Mesenchymal stem cell (in vitro differentiated cells and primary cell): ENCODE results near the gene BRSK2.

Source experiments
- DNase-seq: peaks from one replicate; pipeline ENCODE4 v3.0.0-alpha.2; 2013
- H2AFZ ChIP-seq: one replicate; pipeline ENCODE4 v1.6.1; 2013; ENCODE audit warnings: low read depth, mild to moderate bottlenecking, control low read depth, inconsistent platforms, low read length, moderate library complexity
- H2AK5ac ChIP-seq: 2 replicates; pipeline ENCODE4 v1.6.1; 2013; ENCODE audit warnings: low read length, moderate library complexity, mild to moderate bottlenecking, inconsistent platforms; ENCODE audit not compliant: severe bottlenecking
- H2BK120ac ChIP-seq: one replicate; pipeline ENCODE4 v1.6.1; 2013; ENCODE audit warnings: low read depth, mild to moderate bottlenecking, inconsistent platforms, low read length, moderate library complexity
- H2BK12ac ChIP-seq, 2 experiments: one replicate each; pipeline ENCODE4 v1.6.1; 2013; ENCODE audit warnings: inconsistent platforms in 2 of 2, low read length in 2 of 2, mild to moderate bottlenecking in 2 of 2, moderate library complexity in 2 of 2, control low read depth in 1 of 2
- H2BK15ac ChIP-seq: one replicate; pipeline ENCODE4 v1.6.1; 2013; ENCODE audit warnings: mild to moderate bottlenecking, low read depth, inconsistent platforms; ENCODE audit not compliant: poor library complexity, severe bottlenecking
- H2BK5ac ChIP-seq: 2 replicates; pipeline ENCODE4 v1.6.1; 2013; ENCODE audit warnings: low read depth, mild to moderate bottlenecking, low read length, control low read depth, inconsistent platforms; ENCODE audit not compliant: poor library complexity, severe bottlenecking
- H3K14ac ChIP-seq, 2 experiments: one replicate each; pipeline ENCODE4 v1.6.1; 2013; ENCODE audit warnings: inconsistent platforms in 2 of 2, low read length in 2 of 2, control low read depth in 1 of 2, mild to moderate bottlenecking in 1 of 2, moderate library complexity in 1 of 2
- H3K18ac ChIP-seq, 2 experiments: one replicate each; pipeline ENCODE4 v1.6.1; 2013; ENCODE audit warnings: inconsistent platforms in 2 of 2, low read length in 2 of 2, control low read depth in 1 of 2, low read depth in 1 of 2, mild to moderate bottlenecking in 1 of 2
- H3K23ac ChIP-seq, 2 experiments: one replicate each; pipeline ENCODE4 v1.6.1; 2013; ENCODE audit warnings: inconsistent platforms in 2 of 2, low read length in 2 of 2, mild to moderate bottlenecking in 2 of 2, moderate library complexity in 2 of 2, control low read depth in 1 of 2
- H3K27ac ChIP-seq: 2 replicates; pipeline ENCODE4 v1.5.1; 2013; ENCODE audit warnings: mild to moderate bottlenecking, moderate library complexity, low read length, control low read depth, inconsistent platforms; ENCODE audit not compliant: poor library complexity, severe bottlenecking
- H3K27me3 ChIP-seq, 2 experiments: 2 replicates each; pipeline versions ENCODE4 v1.6.1 to v1.7.0; 2013; ENCODE audit warnings: low read length in 2 of 2, mild to moderate bottlenecking in 2 of 2, moderate library complexity in 2 of 2, control low read depth in 1 of 2, inconsistent platforms in 1 of 2; ENCODE audit not compliant: control insufficient read depth in 1 of 2, insufficient read depth in 1 of 2
- H3K36me3 ChIP-seq, 2 experiments: 2 replicates each; pipeline versions ENCODE4 v1.6.1 to v1.7.0; 2013; ENCODE audit warnings: low read length in 2 of 2, control low read depth in 1 of 2, inconsistent platforms in 1 of 2, low read depth in 1 of 2, mild to moderate bottlenecking in 1 of 2; ENCODE audit not compliant: insufficient read depth in 2 of 2, control insufficient read depth in 1 of 2
- H3K4ac ChIP-seq, 2 experiments: one replicate each; pipeline ENCODE4 v1.6.1; 2013; ENCODE audit warnings: inconsistent platforms in 2 of 2, low read length in 2 of 2, mild to moderate bottlenecking in 2 of 2, moderate library complexity in 2 of 2, control low read depth in 1 of 2, low read depth in 1 of 2
- H3K4me1 ChIP-seq: 2 replicates; pipeline ENCODE4 v1.6.1; 2013; ENCODE audit warnings: low read depth, low read length, control low read depth; ENCODE audit not compliant: control insufficient read depth, insufficient read depth
- H3K4me2 ChIP-seq: 2 replicates; pipeline ENCODE4 v1.6.1; 2013; ENCODE audit warnings: low read length, mild to moderate bottlenecking, inconsistent platforms; ENCODE audit not compliant: poor library complexity, severe bottlenecking
- H3K4me3 ChIP-seq, 2 experiments: 2 replicates each; pipeline versions ENCODE4 v1.5.1 to v1.7.0; 2013; ENCODE audit warnings: low read length in 2 of 2, mild to moderate bottlenecking in 2 of 2, control low read depth in 1 of 2, low read depth in 1 of 2; ENCODE audit not compliant: insufficient read depth in 1 of 2
- H3K79me1 ChIP-seq: replicated peaks from 2 replicates; pipeline ENCODE4 v1.6.1; 2013; ENCODE audit warnings: mild to moderate bottlenecking, control low read depth, low read length, inconsistent platforms; ENCODE audit not compliant: poor library complexity, severe bottlenecking
- H3K9ac ChIP-seq: 2 replicates; pipeline ENCODE4 v1.7.0; 2013; ENCODE audit warnings: mild to moderate bottlenecking, low read length, moderate library complexity
- H3K9me3 ChIP-seq: 2 replicates; pipeline ENCODE4 v1.7.0; 2013; ENCODE audit warnings: mild to moderate bottlenecking, low read length; ENCODE audit not compliant: control insufficient read depth
- H4K8ac ChIP-seq: one replicate; pipeline ENCODE4 v1.6.1; 2013; ENCODE audit warnings: inconsistent platforms, mild to moderate bottlenecking, low read length, moderate library complexity
- H4K91ac ChIP-seq: one replicate; pipeline ENCODE4 v1.6.1; 2013; ENCODE audit warnings: mild to moderate bottlenecking, low read length, inconsistent platforms
- WGBS: methylation state at CpG from one replicate; pipeline ENCODE4 v1.1.7; 2013; ENCODE audit warnings: mixed read lengths; 5-methylcytosine and 5-hydroxymethylcytosine counted together

The BRSK2 gene

GRCh38 chr11:1484695-1485503 is 95.2 kb downstream of the BRSK2 start:
- peaks cover 41% of the 10 kb centered on the region for H3K4me1 ChIP-seq
- H3K14ac ChIP-seq = no peak overlapping the region
- no peak overlapping the region for H3K4me3 ChIP-seq
- H3K9me3 ChIP-seq = no peaks in the 10 kb centered on the region
- H2AFZ ChIP-seq = no peak overlapping the region
- DNase-seq = no peak
- H3K27me3 ChIP-seq = no peaks in the 10 kb centered on the region
- 92% methylated on average over 20 of the region's 20 CpGs for WGBS
- H2BK12ac ChIP-seq = no peak overlapping the region
- H2BK15ac ChIP-seq = no peak overlapping the region
- H3K23ac ChIP-seq = peak overlapping the region in 1 of 2 experiments; percentile 67
- H3K27ac ChIP-seq = no peak overlapping the region
- H4K8ac ChIP-seq = no peak overlapping the region
- no peak overlapping the region for H2BK5ac ChIP-seq
- no peak overlapping the region for H3K4ac ChIP-seq
- H3K18ac ChIP-seq = no peak overlapping the region
- no peak overlapping the region for H2AK5ac ChIP-seq
- H4K91ac ChIP-seq = no peak overlapping the region
- peaks cover 82% of the 10 kb centered on the region for H3K79me1 ChIP-seq
- no peak overlapping the region for H2BK120ac ChIP-seq
- H3K4me2 ChIP-seq = no peak overlapping the region
- H3K9ac ChIP-seq = no peak overlapping the region
- H3K36me3 ChIP-seq = peaks cover 7 to 55% of the 10 kb centered on the region in 2 experiments

GRCh38 chr11:1485504-1485885 is 95.8 kb downstream of the BRSK2 start:
- Histone ChIP-seq H3K36me3 (peaks cover 1 to 49% of the 10 kb centered on the region in 2 experiments), H3K23ac (no peak overlapping the region), H3K4me1 (peaks cover 41% of the 10 kb centered on the region), H3K27me3 (no peaks in the 10 kb centered on the region), H2BK15ac (no peak overlapping the region), H2AFZ (no peak overlapping the region), H3K4me3 (no peak overlapping the region), H2BK120ac (no peak overlapping the region), H3K9me3 (no peaks in the 10 kb centered on the region), H4K8ac (no peak overlapping the region), H3K9ac (no peak overlapping the region), H2AK5ac (no peak overlapping the region), H3K79me1 (peaks cover 82% of the 10 kb centered on the region), H2BK12ac (no peak overlapping the region), H3K4me2 (no peak overlapping the region), H3K14ac (no peak overlapping the region), H3K27ac (no peak overlapping the region), H3K18ac (no peak overlapping the region), H3K4ac (no peak overlapping the region), H2BK5ac (no peak overlapping the region), H4K91ac (no peak overlapping the region)
- 97% methylated on average over 10 of the region's 17 CpGs for WGBS
- DNase-seq = no peak

- Histone ChIP-seq H3K36me3 (peaks cover 0 to 41% of the 10 kb centered on the region in 2 experiments), H3K27me3 (no peaks in the 10 kb centered on the region), H3K4ac (no peak within 1 kb of the TSS), H3K79me1 (peaks cover 84% of the 10 kb centered on the region), H3K18ac (no peak within 1 kb of the TSS), H3K9ac (peak within 1 kb of the TSS; percentile 49), H3K27ac (no peak within 1 kb of the TSS), H2AFZ (no peak within 1 kb of the TSS), H3K9me3 (no peaks in the 10 kb centered on the region), H4K91ac (no peak within 1 kb of the TSS), H2BK120ac (no peak within 1 kb of the TSS), H3K4me1 (peaks cover 43% of the 10 kb centered on the region), H2BK5ac (no peak within 1 kb of the TSS), H4K8ac (no peak within 1 kb of the TSS), H3K4me2 (peak within 1 kb of the TSS; percentile 31), H2BK12ac (no peak within 1 kb of the TSS), H2AK5ac (no peak within 1 kb of the TSS), H3K23ac (no peak within 1 kb of the TSS), H2BK15ac (peak within 1 kb of the TSS; percentile 6), H3K4me3 (peak within 1 kb of the TSS in 1 of 2 experiments; percentile 14), H3K14ac (peak within 1 kb of the TSS in 1 of 2 experiments; percentile 41)
- WGBS = 91% methylated on average over 31 of the region's 31 CpGs
- DNase-seq = no peak
These were observed 96.5 kb downstream of the BRSK2 start, which contains the start of gene MOB2 for GRCh38 chr11:1486054-1486825. TSS of gene MOB2 (minus strand) at chr11:1486779. CDS start at chr11:1486556, 223 bp downstream.
